T1000 (cell line): Measurements from ENCODE around the gene CCDC12.
"Not testable (repeated sequence)": the region's sequence is repeated elsewhere in the genome, so short reads cannot be mapped to it uniquely, and the experiment has no call there.

Experiments
- DNase-seq: peaks from one replicate; lab custom pipeline; 2025; ENCODE audit warnings: mixed read lengths; lab: John Stamatoyannopoulos, UW

Gene CCDC12

GRCh38 chr3:46922871-46923558 is 53.5 kb downstream of the CCDC12 start:
- DNase-seq: no peak

- DNase-seq: no peak
These were observed 54.1 kb downstream of the CCDC12 start for GRCh38 chr3:46922426-46922825.

- no peak for DNase-seq
These were observed 54.7 kb downstream of the CCDC12 start for GRCh38 chr3:46921871-46922271.

GRCh38 chr3:46921041-46921440 is 55.5 kb downstream of the CCDC12 start:
- no peak for DNase-seq

GRCh38 chr3:46918634-46919033 is 57.9 kb downstream of the CCDC12 start:
- no peak for DNase-seq

- no peak for DNase-seq
These were observed 58.3 kb downstream of the CCDC12 start for GRCh38 chr3:46918202-46918601.

- DNase-seq: no peak
These were observed 59.3 kb downstream of the CCDC12 start for GRCh38 chr3:46917257-46917656.

GRCh38 chr3:46916799-46917198 is 59.7 kb downstream of the CCDC12 start:
- no peak for DNase-seq

- DNase-seq: no peak
These were observed 60.3 kb downstream of the CCDC12 start for GRCh38 chr3:46916278-46916677.

GRCh38 chr3:46915297-46915822 is 61.2 kb downstream of the CCDC12 start:
- no peak for DNase-seq

- DNase-seq: no peak
These were observed 61.7 kb downstream of the CCDC12 start for GRCh38 chr3:46914849-46915248.

- no peak for DNase-seq
These were observed 62.9 kb downstream of the CCDC12 start for GRCh38 chr3:46913644-46914043.

GRCh38 chr3:46912986-46913385 is 63.6 kb downstream of the CCDC12 start:
- no peak for DNase-seq

GRCh38 chr3:46910914-46911313 is 65.6 kb downstream of the CCDC12 start:
- not testable (repeated sequence) for DNase-seq

GRCh38 chr3:46910166-46910760 is 66.3 kb downstream of the CCDC12 start:
- no peak for DNase-seq

GRCh38 chr3:46909535-46910161 is 66.9 kb downstream of the CCDC12 start:
- DNase-seq: peak; percentile 77

GRCh38 chr3:46908986-46909534 is 67.5 kb downstream of the CCDC12 start:
- no peak for DNase-seq

GRCh38 chr3:46908294-46908985 is 68.1 kb downstream of the CCDC12 start:
- no peak for DNase-seq

- no peak for DNase-seq
These were observed 68.6 kb downstream of the CCDC12 start for GRCh38 chr3:46907960-46908293.

- no peak for DNase-seq
These were observed 69.3 kb downstream of the CCDC12 start for GRCh38 chr3:46907271-46907670.

- no peak for DNase-seq
These were observed 70.0 kb downstream of the CCDC12 start for GRCh38 chr3:46906471-46907058.
